ENCODE results near the gene FJX1.

Gene FJX1

GRCh38 chr11:35623621-35624168 lies 5.4 kb downstream of the FJX1 start:
- Histone ChIP-seq H3K4me1 (ENCODE audit: control insufficient read depth, insufficient read depth, low read length) (peaks cover 11% of the 10 kb centered on the region), H3K4me3 (ENCODE audit: low read length) (no peak overlapping the region), H3K9me3 (ENCODE audit: control insufficient read depth, low read length) (no peaks in the 10 kb centered on the region), H3K27me3 (ENCODE audit: control insufficient read depth, insufficient read depth, low read length) (peaks cover 46% of the 10 kb centered on the region), H3K36me3 (ENCODE audit: control insufficient read depth, insufficient read depth, low read length) (no peaks in the 10 kb centered on the region), H3K9ac (ENCODE audit: low read length) (no peak overlapping the region)

GRCh38 chr11:35624316-35624715 lies 6.1 kb downstream of the FJX1 start:
- Histone ChIP-seq H3K27me3 (ENCODE audit: control insufficient read depth, insufficient read depth, low read length) (peaks cover 42% of the 10 kb centered on the region), H3K4me3 (ENCODE audit: low read length) (no peak overlapping the region), H3K4me1 (ENCODE audit: control insufficient read depth, insufficient read depth, low read length) (peaks cover 8% of the 10 kb centered on the region), H3K36me3 (ENCODE audit: control insufficient read depth, insufficient read depth, low read length) (no peaks in the 10 kb centered on the region), H3K9ac (ENCODE audit: low read length) (no peak overlapping the region), H3K9me3 (ENCODE audit: control insufficient read depth, low read length) (no peaks in the 10 kb centered on the region)

GRCh38 chr11:35624781-35625180 lies 6.5 kb downstream of the FJX1 start:
- Histone ChIP-seq H3K36me3 (ENCODE audit: control insufficient read depth, insufficient read depth, low read length) (no peaks in the 10 kb centered on the region), H3K4me1 (ENCODE audit: control insufficient read depth, insufficient read depth, low read length) (peaks cover 3% of the 10 kb centered on the region)

GRCh38 chr11:35626501-35626900 lies 8.2 kb downstream of the FJX1 start:
- no peak overlapping the region for H3K9ac ChIP-seq (ENCODE audit: low read length)
- H3K27me3 ChIP-seq (ENCODE audit: control insufficient read depth, insufficient read depth, low read length): peaks cover 23% of the 10 kb centered on the region
- no peak overlapping the region for H3K4me3 ChIP-seq (ENCODE audit: low read length)
- no peaks in the 10 kb centered on the region for H3K4me1 ChIP-seq (ENCODE audit: control insufficient read depth, insufficient read depth, low read length)
- H3K9me3 ChIP-seq (ENCODE audit: control insufficient read depth, low read length): no peaks in the 10 kb centered on the region
- no peaks in the 10 kb centered on the region for H3K36me3 ChIP-seq (ENCODE audit: control insufficient read depth, insufficient read depth, low read length)

More at GRCh38 chr11:35624781-35625180, 6.5 kb downstream of the FJX1 start:
- no peak overlapping the region for H3K4me3 ChIP-seq (ENCODE audit: low read length)
- H3K9me3 ChIP-seq (ENCODE audit: control insufficient read depth, low read length): no peaks in the 10 kb centered on the region
- no peak overlapping the region for H3K9ac ChIP-seq (ENCODE audit: low read length)
- peaks cover 38% of the 10 kb centered on the region for H3K27me3 ChIP-seq (ENCODE audit: control insufficient read depth, insufficient read depth, low read length)

GRCh38 chr11:35629511-35629910 lies 11.3 kb downstream of the FJX1 start:
- Histone ChIP-seq H3K36me3 (ENCODE audit: control insufficient read depth, insufficient read depth, low read length) (no peaks in the 10 kb centered on the region), H3K9me3 (ENCODE audit: control insufficient read depth, low read length) (no peaks in the 10 kb centered on the region), H3K27me3 (ENCODE audit: control insufficient read depth, insufficient read depth, low read length) (no peaks in the 10 kb centered on the region), H3K9ac (ENCODE audit: low read length) (no peak overlapping the region), H3K4me3 (ENCODE audit: low read length) (no peak overlapping the region), H3K4me1 (ENCODE audit: control insufficient read depth, insufficient read depth, low read length) (no peaks in the 10 kb centered on the region)

GRCh38 chr11:35629914-35630313 lies 11.7 kb downstream of the FJX1 start:
- H3K4me1 ChIP-seq (ENCODE audit: control insufficient read depth, insufficient read depth, low read length): no peaks in the 10 kb centered on the region
- H3K9ac ChIP-seq (ENCODE audit: low read length): no peak overlapping the region
- no peaks in the 10 kb centered on the region for H3K36me3 ChIP-seq (ENCODE audit: control insufficient read depth, insufficient read depth, low read length)
- H3K9me3 ChIP-seq (ENCODE audit: control insufficient read depth, low read length): no peaks in the 10 kb centered on the region
- no peaks in the 10 kb centered on the region for H3K27me3 ChIP-seq (ENCODE audit: control insufficient read depth, insufficient read depth, low read length)
- no peak overlapping the region for H3K4me3 ChIP-seq (ENCODE audit: low read length)

- no peaks in the 10 kb centered on the region for H3K36me3 ChIP-seq (ENCODE audit: control insufficient read depth, insufficient read depth, low read length)
- no peak overlapping the region for H3K9ac ChIP-seq (ENCODE audit: low read length)
Measured at GRCh38 chr11:35631891-35632290, 13.6 kb downstream of the FJX1 start.

GRCh38 chr11:35632301-35632700 lies 14.0 kb downstream of the FJX1 start:
- Histone ChIP-seq H3K9me3 (ENCODE audit: control insufficient read depth, low read length) (no peaks in the 10 kb centered on the region), H3K4me1 (ENCODE audit: control insufficient read depth, insufficient read depth, low read length) (no peaks in the 10 kb centered on the region), H3K9ac (ENCODE audit: low read length) (no peak overlapping the region), H3K36me3 (ENCODE audit: control insufficient read depth, insufficient read depth, low read length) (no peaks in the 10 kb centered on the region), H3K27me3 (ENCODE audit: control insufficient read depth, insufficient read depth, low read length) (no peaks in the 10 kb centered on the region), H3K4me3 (ENCODE audit: low read length) (no peak overlapping the region)

More at GRCh38 chr11:35631891-35632290, 13.6 kb downstream of the FJX1 start:
- Histone ChIP-seq H3K9me3 (ENCODE audit: control insufficient read depth, low read length) (no peaks in the 10 kb centered on the region), H3K4me1 (ENCODE audit: control insufficient read depth, insufficient read depth, low read length) (no peaks in the 10 kb centered on the region), H3K27me3 (ENCODE audit: control insufficient read depth, insufficient read depth, low read length) (no peaks in the 10 kb centered on the region), H3K4me3 (ENCODE audit: low read length) (no peak overlapping the region)

- H3K9me3 ChIP-seq (ENCODE audit: control insufficient read depth, low read length): no peaks in the 10 kb centered on the region
- H3K27me3 ChIP-seq (ENCODE audit: control insufficient read depth, insufficient read depth, low read length): no peaks in the 10 kb centered on the region
- H3K4me3 ChIP-seq (ENCODE audit: low read length): no peak overlapping the region
- no peak overlapping the region for H3K9ac ChIP-seq (ENCODE audit: low read length)
- H3K4me1 ChIP-seq (ENCODE audit: control insufficient read depth, insufficient read depth, low read length): no peaks in the 10 kb centered on the region
- H3K36me3 ChIP-seq (ENCODE audit: control insufficient read depth, insufficient read depth, low read length): no peaks in the 10 kb centered on the region
Measured at GRCh38 chr11:35633827-35634423, 15.7 kb downstream of the FJX1 start.

GRCh38 chr11:35635933-35636332 lies 17.7 kb downstream of the FJX1 start:
- H3K9ac ChIP-seq (ENCODE audit: low read length): no peak overlapping the region
- H3K27me3 ChIP-seq (ENCODE audit: control insufficient read depth, insufficient read depth, low read length): peaks cover 3% of the 10 kb centered on the region
- H3K4me3 ChIP-seq (ENCODE audit: low read length): no peak overlapping the region
- no peaks in the 10 kb centered on the region for H3K4me1 ChIP-seq (ENCODE audit: control insufficient read depth, insufficient read depth, low read length)
- H3K36me3 ChIP-seq (ENCODE audit: control insufficient read depth, insufficient read depth, low read length): no peaks in the 10 kb centered on the region
- no peaks in the 10 kb centered on the region for H3K9me3 ChIP-seq (ENCODE audit: control insufficient read depth, low read length)

GRCh38 chr11:35639591-35640179 lies 21.4 kb downstream of the FJX1 start:
- Histone ChIP-seq H3K4me3 (ENCODE audit: low read length) (no peak overlapping the region), H3K27me3 (ENCODE audit: control insufficient read depth, insufficient read depth, low read length) (peaks cover 3% of the 10 kb centered on the region), H3K9me3 (ENCODE audit: control insufficient read depth, low read length) (no peaks in the 10 kb centered on the region), H3K36me3 (ENCODE audit: control insufficient read depth, insufficient read depth, low read length) (no peaks in the 10 kb centered on the region), H3K4me1 (ENCODE audit: control insufficient read depth, insufficient read depth, low read length) (no peaks in the 10 kb centered on the region), H3K9ac (ENCODE audit: low read length) (no peak overlapping the region)

GRCh38 chr11:35641171-35641897 lies 23.1 kb downstream of the FJX1 start:
- no peak overlapping the region for H3K4me3 ChIP-seq (ENCODE audit: low read length)
- no peaks in the 10 kb centered on the region for H3K4me1 ChIP-seq (ENCODE audit: control insufficient read depth, insufficient read depth, low read length)
- H3K9me3 ChIP-seq (ENCODE audit: control insufficient read depth, low read length): no peaks in the 10 kb centered on the region
- H3K36me3 ChIP-seq (ENCODE audit: control insufficient read depth, insufficient read depth, low read length): no peaks in the 10 kb centered on the region
- H3K9ac ChIP-seq (ENCODE audit: low read length): no peak overlapping the region
- peaks cover 3% of the 10 kb centered on the region for H3K27me3 ChIP-seq (ENCODE audit: control insufficient read depth, insufficient read depth, low read length)
